Ovary (tissue), 9 donors: ENCODE data around the gene FST. TPM values are rescaled to one million over a fixed set of nuclear protein-coding genes. Genes with fewer than 3 reads are reported as not detected.

ENCODE experiments used
- DNase-seq, 5 donors: peaks; one replicate each; pipeline ENCODE4 v3.0.0-alpha.2; 2019 to 2020
- H3K27ac ChIP-seq, 2 donors: fragments of 200-600 bp; one replicate each; pipeline versions ENCODE4 v1.5.1 to v1.8.0; 2019 to 2022
- H3K27me3 ChIP-seq: fragments of 200-600 bp; one replicate; pipeline ENCODE4 v1.8.0; 2022
- H3K36me3 ChIP-seq: fragments of 200-600 bp; sonication (generic); one replicate; pipeline ENCODE4 v1.5.1; 2019
- H3K4me1 ChIP-seq: one replicate; pipeline ENCODE4 v1.8.1; 2013; ENCODE audit warnings: mild to moderate bottlenecking, moderate library complexity; ENCODE audit not compliant: insufficient read depth
- H3K4me3 ChIP-seq: fragments of 200-600 bp; sonication (generic); one replicate; pipeline ENCODE4 v1.5.1; 2017
- H3K9me3 ChIP-seq, 2 donors: fragments of 200-600 bp in 1 of 2; sonication (generic) in 1 of 2; one replicate each; pipeline versions ENCODE4 v1.5.1 to v1.8.1; 2013 to 2019; ENCODE audit warnings: mild to moderate bottlenecking in 1 of 2, moderate library complexity in 1 of 2
- CTCF ChIP-seq, 3 donors: fragments of 450-650 bp in 2 of 3; fragments of 200-600 bp in 1 of 3; IDR thresholded peaks; one replicate each; pipeline versions ENCODE4 v1.5.1 to v1.8.0; 2016 to 2022; ENCODE audit warnings: antibody characterized with exemption in 3 of 3, mild to moderate bottlenecking in 1 of 3
- EP300 ChIP-seq: sonication (generic); formaldehyde crosslinking; IDR thresholded peaks from one replicate; pipeline ENCODE4 v1.6.1; 2017; ENCODE audit warnings: antibody characterized with exemption
- POLR2A ChIP-seq: fragments of 450-650 bp; IDR thresholded peaks from one replicate; pipeline ENCODE4 v1.6.1; 2017; ENCODE audit warnings: antibody characterized with exemption, mild to moderate bottlenecking, moderate library complexity
- WGBS, 3 donors: extraction: QIAGEN DNeasy Blood & Tissue Kit in 1 of 3; methylation state at CpG; one replicate each; pipeline versions ENCODE4 v1.1.5 to v1.1.7; 2013 to 2017; 5-methylcytosine and 5-hydroxymethylcytosine counted together
- intact Hi-C, 4 donors: fragments of 100-400 bp; cut with DNase I; formaldehyde crosslinking; loops; one replicate each; pipeline versions ENCODE4 v1.11.0 to v1.15.1; 2022 to 2023
- polyA plus RNA-seq, 2 donors: library from polyadenylated mRNA; stranded (reverse); fragments of 200-250 nt in 1 of 2; fragments of 350-450 nt in 1 of 2; fragmentation: Illumina TruSeq in 1 of 2; extraction: RNeasy Lipid Tissue Mini Kit (QIAGEN cat#74804) in 1 of 2; gene quantifications; one replicate each; pipeline ENCODE4 v1.2.3, GENCODE V29; 2013 to 2014
- total RNA-seq, 7 donors: library from RNA; depleted of rRNA in 2 of 7; stranded (reverse); fragments of >200 nt in 2 of 7; fragmentation: NEBNext Ultra II Directional in 3 of 7; extraction: Animal tissue kit (Norgen Biotek cat#: 25700) in 3 of 7; gene quantifications; one replicate each; pipeline versions ENCODE4 v1.1.0 to v1.2.4, GENCODE V29; 2016 to 2023
- donor health status: DM: no; HTN: no; CAD: no; lungs with moderate emphysema.
- donor health status: DM: no; HTN: no; CAD: no.
- donor health status: Bipolar disorder and iron deficiency.
- donor health status: DM: yes; HTN: yes; CAD: no.
- donor health status: DM: no; HTN: no; CAD: no.
- donor health status: DM: yes; HTN: yes; CAD: no.

Gene FST
- total and polyA plus RNA-seq, 9 donors = 1.0 to 9.8 (median 3.5) TPM

- intact Hi-C loops = no loop called here
- TF ChIP-seq EP300 (no peak), CTCF (IDR thresholded peaks at IDR 0.05) (no peak), POLR2A (no peak)
- Histone ChIP-seq H3K4me3 (no peak overlapping the region), H3K9me3 (peaks cover 0 to 4% of the 10 kb centered on the region in 2 donors), H3K27me3 (no peaks in the 10 kb centered on the region), H3K36me3 (no peaks in the 10 kb centered on the region), H3K27ac (no peak overlapping the region), H3K4me1 (no peaks in the 10 kb centered on the region)
- no peak for DNase-seq
Measured at GRCh38 chr5:53512539-53512938, 32.1 kb downstream of the FST start.

- TF ChIP-seq CTCF (IDR thresholded peaks at IDR 0.05) = no peak
- TF ChIP-seq POLR2A = no peak
- no peak for TF ChIP-seq EP300
- Histone ChIP-seq H3K9me3 (no peaks in the 10 kb centered on the region), H3K36me3 (no peaks in the 10 kb centered on the region), H3K27me3 (no peaks in the 10 kb centered on the region), H3K4me3 (no peak overlapping the region), H3K27ac (no peak overlapping the region), H3K4me1 (no peaks in the 10 kb centered on the region)
- 87 to 90% (median 87%) methylated on average over 6 of the region's 6 CpGs for WGBS, 3 donors
- no peak for DNase-seq
- intact Hi-C loops = no loop called here
Measured at GRCh38 chr5:53515988-53516387, 35.6 kb downstream of the FST start.

GRCh38 chr5:53520813-53521212, 40.4 kb downstream of the FST start:
- intact Hi-C loops = no loop called here
- Histone ChIP-seq H3K36me3 (no peaks in the 10 kb centered on the region), H3K9me3 (no peaks in the 10 kb centered on the region), H3K27me3 (no peaks in the 10 kb centered on the region), H3K27ac (no peak overlapping the region), H3K4me3 (no peak overlapping the region), H3K4me1 (no peaks in the 10 kb centered on the region)
- TF ChIP-seq EP300 = no peak
- no peak for TF ChIP-seq POLR2A
- no peak for TF ChIP-seq CTCF (IDR thresholded peaks at IDR 0.05)
- no peak for DNase-seq

Other genes starting within 250 kb of the FST start
- gene NDUFS4, start 80.0 kb downstream of the FST start, total RNA-seq = 100 to 1,000 TPM in 3 of 7 donors, 10 to 100 TPM in 4; 75.1 to 104 (median 87.5) TPM
- 100 to 1,000 TPM; 107 to 145 TPM for gene NDUFS4, start 80.0 kb downstream of the FST start, polyA plus RNA-seq